AG09319 (cell line): ENCODE results near the gene SLC11A1.

Experiments
- DNase-seq: peaks from one replicate; pipeline ENCODE4 v3.0.0-alpha.2; 2010; ENCODE audit warnings: low read depth; ENCODE audit errors: extremely low read depth
- TF ChIP-seq, protein P1 (sequence below): IDR thresholded peaks from 2 replicates; pipeline ENCODE4 v1.5.1; 2011; ENCODE audit warnings: low read depth, mild to moderate bottlenecking, inconsistent platforms, low read length, moderate library complexity

The SLC11A1 gene

DNA sequence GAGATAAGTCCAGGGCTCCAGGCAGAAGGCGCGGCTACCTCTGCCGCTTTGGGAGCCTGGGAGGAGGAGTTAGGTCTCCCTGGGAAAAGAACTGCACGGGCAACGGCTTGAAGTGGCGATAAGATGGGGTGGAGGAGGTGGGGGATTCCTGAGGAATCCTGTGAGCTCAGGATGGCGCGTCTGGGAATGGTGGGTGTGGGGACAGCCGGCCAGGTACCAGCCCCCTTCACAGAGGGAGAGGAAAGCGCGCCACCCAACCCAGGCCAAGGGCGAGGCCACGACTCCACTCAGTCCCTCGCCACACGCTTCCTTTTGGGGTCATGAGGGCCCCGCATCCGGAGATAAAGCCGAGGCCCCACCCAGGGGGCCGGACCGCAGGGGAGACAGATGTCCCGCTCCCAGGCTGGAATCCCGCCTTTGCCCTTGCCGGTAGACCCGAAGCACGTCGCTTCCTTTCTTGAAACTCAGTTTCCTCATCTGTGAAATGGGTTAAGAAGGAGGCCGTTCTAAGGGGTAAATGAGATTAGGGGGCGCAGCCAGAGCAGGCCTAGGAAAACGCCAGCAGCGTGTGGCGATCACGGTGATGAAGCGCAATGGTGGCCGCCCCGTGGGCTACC is 15.9 kb downstream of the SLC11A1 start:
- no peak for DNase-seq

DNA sequence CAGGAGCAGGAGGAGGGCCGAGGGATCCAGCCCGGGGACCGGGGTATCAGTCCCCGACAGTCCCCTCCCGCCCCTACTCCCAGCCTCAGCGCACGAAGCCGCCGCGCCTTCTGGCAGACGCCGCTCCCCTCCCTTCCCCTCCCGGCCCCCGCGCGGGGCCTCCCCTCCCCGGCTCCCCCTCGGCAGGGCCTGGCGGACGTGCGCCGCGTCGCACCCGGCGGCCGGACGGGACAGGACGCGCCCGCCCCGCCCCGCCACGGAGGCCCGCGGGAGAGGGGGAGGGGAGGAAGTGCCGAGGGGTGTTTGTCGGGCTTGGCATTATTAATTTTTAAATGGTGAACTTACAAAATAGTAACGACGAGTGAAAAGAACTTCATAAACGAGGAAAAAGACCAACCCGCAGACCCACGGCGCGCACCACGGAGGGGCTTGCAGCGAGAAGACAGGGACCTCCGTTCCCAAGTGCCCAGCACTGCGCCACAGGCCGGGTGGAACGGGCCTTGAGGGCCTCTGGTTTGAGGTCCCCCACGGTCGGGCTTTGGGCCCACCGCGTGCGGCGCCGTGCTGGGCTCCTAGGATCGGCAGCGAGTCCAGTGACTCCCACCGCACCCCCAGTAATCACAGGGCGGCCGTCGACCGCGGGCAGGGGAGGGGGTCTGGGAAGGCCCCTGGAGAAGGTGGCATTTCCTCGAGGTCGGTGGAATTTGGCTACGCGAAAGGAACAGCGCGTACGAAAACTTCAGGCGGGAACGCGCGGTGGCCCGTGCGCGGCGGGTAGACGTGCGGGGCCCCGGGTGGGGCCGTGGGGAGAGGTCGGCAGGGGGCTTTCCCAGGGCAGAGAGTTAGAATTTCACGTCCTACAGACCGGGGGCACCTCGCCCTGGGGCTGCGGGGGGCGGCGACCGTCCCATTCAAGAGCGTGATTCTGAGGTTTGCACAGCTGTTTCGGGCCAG is 16.6 kb downstream of the SLC11A1 start:
- no peak for DNase-seq
- TF ChIP-seq, protein P1, sequence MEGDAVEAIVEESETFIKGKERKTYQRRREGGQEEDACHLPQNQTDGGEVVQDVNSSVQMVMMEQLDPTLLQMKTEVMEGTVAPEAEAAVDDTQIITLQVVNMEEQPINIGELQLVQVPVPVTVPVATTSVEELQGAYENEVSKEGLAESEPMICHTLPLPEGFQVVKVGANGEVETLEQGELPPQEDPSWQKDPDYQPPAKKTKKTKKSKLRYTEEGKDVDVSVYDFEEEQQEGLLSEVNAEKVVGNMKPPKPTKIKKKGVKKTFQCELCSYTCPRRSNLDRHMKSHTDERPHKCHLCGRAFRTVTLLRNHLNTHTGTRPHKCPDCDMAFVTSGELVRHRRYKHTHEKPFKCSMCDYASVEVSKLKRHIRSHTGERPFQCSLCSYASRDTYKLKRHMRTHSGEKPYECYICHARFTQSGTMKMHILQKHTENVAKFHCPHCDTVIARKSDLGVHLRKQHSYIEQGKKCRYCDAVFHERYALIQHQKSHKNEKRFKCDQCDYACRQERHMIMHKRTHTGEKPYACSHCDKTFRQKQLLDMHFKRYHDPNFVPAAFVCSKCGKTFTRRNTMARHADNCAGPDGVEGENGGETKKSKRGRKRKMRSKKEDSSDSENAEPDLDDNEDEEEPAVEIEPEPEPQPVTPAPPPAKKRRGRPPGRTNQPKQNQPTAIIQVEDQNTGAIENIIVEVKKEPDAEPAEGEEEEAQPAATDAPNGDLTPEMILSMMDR = no peak

More for the DNA sequence above, 15.9 kb downstream of the SLC11A1 start:
- TF ChIP-seq, protein P1 = no peak

DNA sequence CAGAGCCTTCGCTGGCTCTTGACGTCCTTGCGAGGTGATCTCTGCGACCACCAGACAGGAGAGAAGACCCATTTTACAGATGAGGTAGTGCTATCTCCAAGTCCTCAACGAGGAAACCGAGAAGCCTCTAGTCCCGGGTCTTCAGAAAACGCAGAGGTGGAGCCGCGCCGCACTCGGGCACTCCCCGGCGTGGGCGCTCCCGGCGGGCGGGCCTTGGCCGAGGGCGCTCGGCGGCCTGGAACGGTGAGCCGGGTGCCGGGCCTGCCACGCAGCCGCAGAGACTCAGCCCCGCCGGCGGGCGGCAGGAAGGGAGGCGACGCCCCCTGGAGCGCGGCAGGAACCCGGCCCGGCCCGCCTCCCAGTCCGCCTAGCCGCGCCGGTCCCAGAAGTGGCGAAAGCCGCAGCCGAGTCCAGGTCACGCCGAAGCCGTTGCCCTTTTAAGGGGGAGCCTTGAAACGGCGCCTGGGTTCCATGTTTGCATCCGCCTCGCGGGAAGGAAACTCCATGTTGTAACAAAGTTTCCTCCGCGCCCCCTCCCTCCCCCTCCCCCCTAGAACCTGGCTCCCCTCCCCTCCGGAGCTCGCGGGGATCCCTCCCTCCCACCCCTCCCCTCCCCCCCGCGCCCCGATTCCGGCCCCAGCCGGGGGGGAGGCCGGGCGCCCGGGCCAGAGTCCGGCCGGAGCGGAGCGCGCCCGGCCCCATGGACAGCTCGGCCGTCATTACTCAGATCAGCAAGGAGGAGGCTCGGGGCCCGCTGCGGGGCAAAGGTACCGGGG is 17.5 kb downstream of the SLC11A1 start, which contains the start of gene CTDSP1:
Gene CTDSP1, plus strand, starts transcription at position 478 of the 776 bp plus-strand sequence. Its CDS starts 223 bp downstream, at position 701.
- TF ChIP-seq, protein P1 = no peak
- DNase-seq = peak; percentile 94

DNA sequence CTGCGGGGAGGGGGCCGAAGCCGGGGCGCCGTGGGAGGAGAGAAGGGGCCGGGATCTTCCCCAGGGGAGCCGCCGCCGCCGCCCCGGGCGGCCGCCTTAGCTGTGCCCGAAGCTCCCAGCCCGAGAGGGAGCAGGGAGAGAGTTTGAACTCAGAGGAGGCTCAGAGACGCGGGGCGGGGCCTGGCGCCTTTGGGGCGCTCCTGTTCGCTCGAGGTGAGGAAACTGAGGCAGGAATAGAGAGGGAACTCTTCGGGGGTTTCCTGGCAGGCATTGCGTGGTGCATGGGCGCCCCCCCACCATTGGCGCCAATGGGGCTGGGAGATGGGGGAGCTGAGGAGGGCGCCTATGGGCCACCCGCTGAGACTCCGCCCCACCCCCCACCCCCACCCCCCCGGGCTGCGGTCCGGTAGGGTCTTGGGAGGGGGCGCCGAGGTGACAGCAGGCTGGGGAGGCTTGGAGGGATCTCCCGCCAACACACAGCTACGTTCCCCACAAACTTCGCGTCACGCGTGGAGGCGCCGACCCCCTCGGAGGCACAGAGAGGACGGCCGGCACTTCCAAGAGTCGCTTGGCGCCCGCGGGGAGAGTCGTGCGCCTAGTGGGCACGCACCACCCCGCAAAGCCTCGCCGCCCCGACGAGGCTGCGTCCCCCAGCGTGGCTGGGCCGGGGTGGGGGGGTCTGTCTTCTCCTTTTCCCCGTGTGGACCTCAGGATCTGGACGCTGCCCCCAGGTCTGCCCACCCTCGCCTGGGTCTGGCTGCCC is 18.3 kb downstream of the SLC11A1 start:
- TF ChIP-seq, protein P1 = no peak
- no peak for DNase-seq

DNA sequence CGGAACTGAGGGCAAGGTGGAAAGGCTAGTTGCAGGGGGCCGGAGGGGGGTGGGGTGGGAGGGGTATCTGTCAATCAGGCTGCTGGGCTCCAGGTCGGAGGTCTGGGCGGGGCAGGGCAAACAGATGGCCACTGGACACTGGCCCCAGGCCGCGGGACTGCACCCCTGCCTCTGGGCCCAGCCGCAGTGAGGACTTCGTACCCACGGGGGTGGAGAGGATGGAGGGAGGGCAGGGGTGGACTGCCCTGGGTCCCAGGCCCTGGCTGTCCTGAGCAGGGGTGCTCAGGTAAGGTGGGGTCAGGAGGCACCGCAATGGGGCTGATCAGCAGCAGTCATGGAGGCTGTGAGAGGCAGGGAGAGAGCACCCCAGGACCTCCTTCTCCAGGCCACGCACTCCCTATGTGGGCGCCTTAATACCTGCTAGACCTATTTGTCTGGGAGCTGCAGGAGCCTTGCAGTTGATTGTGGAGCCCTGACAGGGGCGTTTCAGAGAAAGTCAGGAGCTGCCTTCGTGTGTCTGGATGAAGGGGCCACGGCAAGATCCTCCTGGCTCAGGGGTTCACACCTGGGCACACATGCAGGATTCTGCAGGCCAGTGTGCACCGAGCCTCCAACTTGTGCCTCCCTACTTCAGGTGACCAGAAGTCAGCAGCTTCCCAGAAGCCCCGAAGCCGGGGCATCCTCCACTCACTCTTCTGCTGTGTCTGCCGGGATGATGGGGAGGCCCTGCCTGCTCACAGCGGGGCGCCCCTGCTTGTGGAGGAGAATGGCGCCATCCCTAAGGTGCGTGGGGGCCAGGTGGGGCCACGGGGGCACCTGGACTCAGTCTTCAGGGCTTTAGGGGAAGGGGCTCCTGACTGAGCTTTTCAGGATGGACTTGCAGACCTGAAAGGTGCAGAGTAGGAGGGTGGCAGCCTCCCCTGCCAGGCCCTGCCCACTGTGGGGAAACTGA is 19.1 kb downstream of the SLC11A1 start:
- TF ChIP-seq, protein P1 = no peak
- DNase-seq = no peak

DNA sequence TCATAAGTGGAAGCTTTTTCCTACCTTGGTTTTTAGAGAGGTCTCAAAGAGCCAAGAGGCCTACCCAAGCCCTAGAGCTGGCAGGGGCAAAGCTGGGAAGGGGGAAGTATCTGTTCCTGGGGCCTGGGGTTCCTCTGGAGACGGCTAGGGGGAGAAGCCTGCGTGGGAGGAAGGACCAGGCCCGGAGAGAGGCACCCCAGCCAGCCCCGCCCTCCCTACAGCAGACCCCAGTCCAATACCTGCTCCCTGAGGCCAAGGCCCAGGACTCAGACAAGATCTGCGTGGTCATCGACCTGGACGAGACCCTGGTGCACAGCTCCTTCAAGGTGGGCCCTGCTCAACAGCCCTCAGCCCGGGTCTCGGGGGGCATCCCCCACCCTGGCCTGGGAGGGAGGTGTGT is 19.8 kb downstream of the SLC11A1 start:
- TF ChIP-seq, protein P1 = no peak
- no peak for DNase-seq
